Breast epithelium (tissue), 4 donors: Measurements from ENCODE around the gene ABHD8. TPM values are rescaled to one million over a fixed set of nuclear protein-coding genes. Genes with fewer than 3 reads are reported as not detected.
A peak's percentile ranks its signal among the peaks of the same experiment; 100 is the strongest.

Source experiments
- DNase-seq, 2 donors: peaks; one replicate each; pipeline ENCODE4 v3.0.0-alpha.2; 2019; ENCODE audit warnings: low spot score in 2 of 2
- H3K27ac ChIP-seq, 2 donors: fragments of 200-600 bp; sonication (generic) in 1 of 2; one replicate each; pipeline ENCODE4 v1.5.1; 2016 to 2019; ENCODE audit warnings: mild to moderate bottlenecking in 1 of 2
- H3K27me3 ChIP-seq, 2 donors: fragments of 200-600 bp; sonication (generic) in 1 of 2; one replicate each; pipeline versions ENCODE4 v1.5.1 to v1.6.0; 2017 to 2019; ENCODE audit warnings: control low read depth in 1 of 2, mild to moderate bottlenecking in 1 of 2
- H3K36me3 ChIP-seq: fragments of 200-600 bp; one replicate; pipeline ENCODE4 v1.5.1; 2019
- H3K4me1 ChIP-seq, 2 donors: fragments of 200-600 bp; sonication (generic); one replicate each; pipeline ENCODE4 v1.5.1; 2016 to 2019; ENCODE audit warnings: control low read depth in 1 of 2
- H3K4me3 ChIP-seq, 3 donors: fragments of 200-600 bp; sonication (generic); 1 replicate in 2 of 3; 2 replicates in 1 of 3; pipeline ENCODE4 v1.5.1; 2016 to 2019; ENCODE audit warnings: mild to moderate bottlenecking in 3 of 3, moderate library complexity in 2 of 3
- H3K9me3 ChIP-seq, 2 donors: fragments of 200-600 bp; sonication (generic) in 1 of 2; one replicate each; pipeline ENCODE4 v1.5.1; 2016 to 2019; ENCODE audit warnings: control low read depth in 1 of 2
- POLR2A ChIP-seq: fragments of 450-650 bp; IDR thresholded peaks from one replicate; pipeline ENCODE4 v1.6.1; 2016; ENCODE audit warnings: antibody characterized with exemption, mild to moderate bottlenecking, moderate library complexity
- POLR2AphosphoS5 ChIP-seq, 3 donors: sonication (generic); formaldehyde crosslinking; IDR thresholded peaks; one replicate each; pipeline ENCODE4 v1.6.1; 2017; ENCODE audit warnings: antibody characterized with exemption in 3 of 3
- intact Hi-C: fragments of 100-400 bp; cut with DNase I; formaldehyde crosslinking; loops from one replicate; pipeline ENCODE4 v1.15.1; 2023; ENCODE audit warnings: low total_unique reads
- total RNA-seq, 3 donors: library from RNA; depleted of rRNA; stranded (reverse); fragments of >200 nt; gene quantifications; one replicate each; pipeline ENCODE4 v1.1.0, GENCODE V29; 2016
- TF ChIP-seq, protein P1 (sequence below), 3 donors: fragments of 450-650 bp; IDR thresholded peaks; one replicate each; pipeline ENCODE4 v1.5.1; 2016 to 2017; ENCODE audit warnings: antibody characterized with exemption in 3 of 3, mild to moderate bottlenecking in 3 of 3, moderate library complexity in 3 of 3

ABHD8 gene
- total RNA-seq, 3 donors from 2014 or later, result 6.7 to 14.4 (median 11.0) TPM

DNA sequence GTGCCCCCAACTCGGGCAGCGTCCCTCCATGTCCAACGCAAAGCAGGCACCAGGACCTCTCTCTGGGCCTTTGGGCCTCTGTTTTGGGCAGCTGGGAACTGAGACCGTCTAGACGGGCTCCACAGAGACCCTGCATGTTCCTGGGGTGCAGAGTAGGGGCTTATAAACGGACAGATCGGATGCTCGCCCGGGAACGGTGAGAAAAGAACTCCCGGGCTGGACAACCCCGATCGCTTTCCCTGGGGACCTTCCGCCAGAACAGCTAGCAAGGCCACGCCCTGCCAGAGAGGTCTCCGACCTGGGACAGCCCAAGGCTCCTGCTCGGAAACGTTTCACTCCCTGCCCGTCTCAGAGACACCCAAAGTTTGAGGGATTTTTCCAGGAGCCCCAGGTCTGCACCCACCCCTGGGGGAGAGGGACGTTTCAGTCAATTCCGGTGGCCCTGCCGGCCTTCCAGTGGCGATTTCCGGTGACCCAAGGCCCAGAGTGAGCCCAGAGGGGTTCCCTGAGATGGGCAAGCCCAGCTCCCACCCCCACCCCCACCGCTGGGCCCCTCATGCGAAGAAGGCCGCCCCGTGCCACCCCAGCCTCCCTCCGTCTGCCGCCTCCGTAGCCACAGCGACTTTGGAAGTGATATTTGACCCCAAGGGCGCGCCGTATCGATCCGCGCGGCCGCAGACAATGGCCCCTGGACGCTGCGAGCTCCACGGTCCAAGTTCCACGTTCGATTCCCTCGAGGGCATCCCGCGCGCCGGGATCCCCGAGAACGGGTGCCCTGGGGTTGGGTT, 59.2 kb downstream of the ABHD8 start:
- TF ChIP-seq, protein P1, sequence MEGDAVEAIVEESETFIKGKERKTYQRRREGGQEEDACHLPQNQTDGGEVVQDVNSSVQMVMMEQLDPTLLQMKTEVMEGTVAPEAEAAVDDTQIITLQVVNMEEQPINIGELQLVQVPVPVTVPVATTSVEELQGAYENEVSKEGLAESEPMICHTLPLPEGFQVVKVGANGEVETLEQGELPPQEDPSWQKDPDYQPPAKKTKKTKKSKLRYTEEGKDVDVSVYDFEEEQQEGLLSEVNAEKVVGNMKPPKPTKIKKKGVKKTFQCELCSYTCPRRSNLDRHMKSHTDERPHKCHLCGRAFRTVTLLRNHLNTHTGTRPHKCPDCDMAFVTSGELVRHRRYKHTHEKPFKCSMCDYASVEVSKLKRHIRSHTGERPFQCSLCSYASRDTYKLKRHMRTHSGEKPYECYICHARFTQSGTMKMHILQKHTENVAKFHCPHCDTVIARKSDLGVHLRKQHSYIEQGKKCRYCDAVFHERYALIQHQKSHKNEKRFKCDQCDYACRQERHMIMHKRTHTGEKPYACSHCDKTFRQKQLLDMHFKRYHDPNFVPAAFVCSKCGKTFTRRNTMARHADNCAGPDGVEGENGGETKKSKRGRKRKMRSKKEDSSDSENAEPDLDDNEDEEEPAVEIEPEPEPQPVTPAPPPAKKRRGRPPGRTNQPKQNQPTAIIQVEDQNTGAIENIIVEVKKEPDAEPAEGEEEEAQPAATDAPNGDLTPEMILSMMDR (IDR thresholded peaks at IDR 0.05), result no peak
- TF ChIP-seq POLR2AphosphoS5 (IDR thresholded peaks at IDR 0.05) (no peak), POLR2A (no peak)
- H3K4me3 ChIP-seq, result peak overlapping the region; percentile 72 to 86 (median 75)
- DNase-seq, result no peak
- peak overlapping the region; percentile 62 to 97 for H3K27ac ChIP-seq
- H3K4me1 ChIP-seq, result peaks cover 6 to 7% of the 10 kb centered on the region in 2 donors
- intact Hi-C loops, result no loop called here
- no peaks in the 10 kb centered on the region for H3K36me3 ChIP-seq
- no peaks in the 10 kb centered on the region for H3K27me3 ChIP-seq
- H3K9me3 ChIP-seq, result no peaks in the 10 kb centered on the region

DNA sequence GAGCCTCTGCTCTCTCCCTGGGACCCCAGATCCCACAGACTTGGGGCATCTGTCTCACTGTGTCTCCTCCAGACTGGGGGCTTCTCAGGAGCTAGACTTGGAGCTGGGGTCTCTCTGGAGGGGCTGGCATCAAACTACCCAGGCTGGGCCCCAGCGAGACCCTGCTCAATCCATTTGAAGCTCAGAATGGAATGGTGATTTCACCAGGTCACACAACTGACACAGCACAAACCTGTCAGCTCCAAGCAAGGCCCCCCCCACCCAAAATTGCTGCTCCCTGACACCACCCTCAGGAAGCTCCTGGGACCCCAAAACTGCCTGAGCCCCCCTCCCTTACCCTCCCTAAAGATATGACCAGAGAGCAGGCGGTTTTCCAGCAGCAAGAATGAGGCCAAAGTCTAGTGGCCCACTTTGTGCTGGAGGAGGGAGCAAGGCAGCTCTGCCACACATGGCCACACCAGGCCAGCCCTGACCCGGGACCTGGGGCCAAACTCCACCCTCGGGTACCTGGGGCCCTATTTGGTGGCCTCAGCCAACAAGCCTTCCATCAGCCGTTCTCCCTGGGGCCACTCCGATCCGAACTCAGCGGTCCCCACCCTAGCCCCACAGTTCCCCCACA, 59.9 kb downstream of the ABHD8 start:
- H3K4me3 ChIP-seq, result peak overlapping the region; percentile 72 to 86 (median 75)
- H3K27me3 ChIP-seq, result no peaks in the 10 kb centered on the region
- intact Hi-C loops, result no loop called here
- no peak for TF ChIP-seq POLR2A
- peak overlapping the region; percentile 62 to 97 for H3K27ac ChIP-seq
- H3K4me1 ChIP-seq, result peaks cover 6 to 7% of the 10 kb centered on the region in 2 donors
- no peaks in the 10 kb centered on the region for H3K36me3 ChIP-seq
- no peaks in the 10 kb centered on the region for H3K9me3 ChIP-seq
- no peak for DNase-seq

DNA sequence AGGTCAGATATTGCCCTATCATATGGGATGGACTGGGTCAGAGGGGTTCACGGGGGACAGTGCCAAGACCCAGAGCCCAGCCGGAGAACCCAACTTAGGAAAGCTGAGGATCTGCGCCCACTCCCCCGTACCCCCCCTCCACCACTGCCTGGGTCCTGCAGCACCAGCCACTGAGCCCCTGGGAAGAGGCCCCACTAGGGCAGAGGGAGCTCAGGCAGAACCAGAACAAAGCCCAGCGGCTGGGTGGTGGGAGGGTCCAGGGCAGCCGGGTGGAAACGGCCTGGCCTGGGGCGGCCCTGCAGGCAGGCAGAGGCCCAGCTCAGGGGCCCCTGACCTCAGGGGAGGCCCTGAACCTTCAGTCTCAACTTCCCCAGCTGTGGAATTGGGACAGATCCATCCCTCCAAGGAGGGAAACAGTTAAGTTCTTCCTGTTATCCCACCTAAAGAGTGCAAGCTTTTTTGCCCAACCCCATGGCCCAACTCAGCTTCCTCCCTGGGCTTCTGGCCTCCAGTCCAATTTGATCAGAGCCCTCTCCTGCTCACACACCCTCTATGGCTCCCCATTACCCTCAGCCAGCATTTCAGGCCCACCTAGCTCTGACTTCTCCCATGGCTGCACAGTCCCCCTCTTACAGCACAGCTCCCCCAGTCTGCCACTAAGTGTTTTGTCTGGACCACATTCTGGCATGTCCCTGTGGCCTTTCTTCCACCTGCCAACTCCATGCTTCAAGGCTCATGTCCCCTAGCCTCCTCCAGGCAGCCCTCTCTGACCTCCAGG, 60.6 kb downstream of the ABHD8 start:
- H3K9me3 ChIP-seq, result no peaks in the 10 kb centered on the region
- no peaks in the 10 kb centered on the region for H3K36me3 ChIP-seq
- peak overlapping the region; percentile 62 to 65 for H3K27ac ChIP-seq
- peaks cover 6 to 7% of the 10 kb centered on the region in 2 donors for H3K4me1 ChIP-seq
- TF ChIP-seq, protein P1 (IDR thresholded peaks at IDR 0.05), result no peak
- no peak for TF ChIP-seq POLR2AphosphoS5 (IDR thresholded peaks at IDR 0.05)
- DNase-seq, result no peak
- peak overlapping the region in 1 of 3 donors; percentile 11 for H3K4me3 ChIP-seq
- H3K27me3 ChIP-seq, result no peaks in the 10 kb centered on the region
- intact Hi-C loops, result no loop called here

Other genes starting within 250 kb of the ABHD8 start
- gene HAUS8, start 228.0 kb downstream of the ABHD8 start, total RNA-seq, result 1 to 10 TPM; 5.6 to 6.7 (median 5.8) TPM
- gene MYO9B, start 227.6 kb downstream of the ABHD8 start, total RNA-seq, result 10 to 100 TPM; 76.0 to 79.5 (median 77.4) TPM
- gene USE1, start 88.1 kb downstream of the ABHD8 start, total RNA-seq, result 10 to 100 TPM; 15.5 to 29.0 (median 27.5) TPM
- gene OCEL1, start 77.2 kb downstream of the ABHD8 start, total RNA-seq, result 10 to 100 TPM in 1 of 3 donors, 1 to 10 TPM in 2; 8.8 to 13.8 (median 9.4) TPM
- 10 to 100 TPM; 23.2 to 52.4 (median 34.7) TPM for gene NR2F6, start 57.5 kb downstream of the ABHD8 start, total RNA-seq
- gene USHBP1, start 38.7 kb downstream of the ABHD8 start, total RNA-seq, result 1 to 10 TPM; 5.8 to 8.8 (median 7.0) TPM
- gene BABAM1, start 36.0 kb downstream of the ABHD8 start, total RNA-seq, result 10 to 100 TPM; 48.5 to 65.6 (median 54.1) TPM
- gene ANKLE1, start 21.5 kb downstream of the ABHD8 start, total RNA-seq, result 1 to 10 TPM in 2 of 3 donors, under 1 TPM in 1; 0.96 to 1.6 (median 1.0) TPM
- gene MRPL34, start 2.4 kb upstream of the ABHD8 start, total RNA-seq, result 100 to 1,000 TPM in 1 of 3 donors, 10 to 100 TPM in 2; 88.5 to 139 (median 98.0) TPM
- 10 to 100 TPM in 2 of 3 donors, 1 to 10 TPM in 1; 9.2 to 18.7 (median 11.1) TPM for gene DDA1, start 6.1 kb upstream of the ABHD8 start, total RNA-seq
- 1 to 10 TPM; 5.1 to 7.2 (median 5.9) TPM for gene ANO8, start 31.4 kb upstream of the ABHD8 start, total RNA-seq
- gene GTPBP3, start 34.1 kb upstream of the ABHD8 start, total RNA-seq, result 10 to 100 TPM; 15.5 to 22.6 (median 17.7) TPM
- 10 to 100 TPM; 19.9 to 68.8 (median 51.2) TPM for gene PLVAP, start 73.9 kb upstream of the ABHD8 start, total RNA-seq
- gene CCDC194, start 90.8 kb upstream of the ABHD8 start, total RNA-seq, result under 1 TPM in 2 of 3 donors, not detected in 1; 0.64 to 0.66 TPM
- 100 to 1,000 TPM in 2 of 3 donors, 10 to 100 TPM in 1; 90.1 to 131 (median 127) TPM for gene BST2, start 102.2 kb upstream of the ABHD8 start, total RNA-seq
- gene MVB12A, start 116.6 kb upstream of the ABHD8 start, total RNA-seq, result 10 to 100 TPM; 51.5 to 76.4 (median 74.1) TPM
- under 1 TPM; 0.33 to 0.73 (median 0.64) TPM for gene TMEM221, start 145.2 kb upstream of the ABHD8 start, total RNA-seq
- under 1 TPM in 1 of 3 donors, not detected in 2; 0.64 TPM for gene NXNL1, start 157.5 kb upstream of the ABHD8 start, total RNA-seq
- gene SLC27A1, start 167.1 kb upstream of the ABHD8 start, total RNA-seq, result 10 to 100 TPM; 32.4 to 35.4 (median 34.8) TPM
- gene PGLS, start 208.2 kb upstream of the ABHD8 start, total RNA-seq, result 10 to 100 TPM; 62.2 to 89.8 (median 72.4) TPM